Brain microvascular endothelial cell (primary cell): ENCODE measurements around the gene NFIB.

Experiments used
- DNase-seq: peaks from one replicate; pipeline ENCODE4 v3.0.0-alpha.2; 2020
- H3K27ac ChIP-seq: fragments of 250-450 bp; sonication (Bioruptor Pico); 2 replicates; pipeline ENCODE4 v1.5.1; 2020; ENCODE audit warnings: mild to moderate bottlenecking, moderate library complexity
- H3K27me3 ChIP-seq: fragments of 250-450 bp; sonication (Bioruptor Pico); replicated peaks from 2 replicates; pipeline ENCODE4 v1.5.1; 2020; ENCODE audit warnings: mild to moderate bottlenecking
- H3K36me3 ChIP-seq: fragments of 250-450 bp; sonication (Bioruptor Pico); replicated peaks from 2 replicates; pipeline ENCODE4 v1.5.1; 2020; ENCODE audit warnings: mild to moderate bottlenecking
- H3K4me3 ChIP-seq: 2 replicates; pipeline ENCODE4 v1.5.1; 2011; ENCODE audit warnings: low read depth, mild to moderate bottlenecking, control low read depth, low read length, moderate library complexity
- in situ Hi-C: cut with HindIII; loops from 2 replicates; pipeline ENCODE4 v1.10.0; 2017; ENCODE audit warnings: low sequenced_read_pairs, low pct_ligation_motif_present
- TF ChIP-seq, protein P1 (sequence below): IDR thresholded peaks from 2 replicates; pipeline ENCODE4 v1.5.1; 2011; ENCODE audit warnings: low read depth, mild to moderate bottlenecking, moderate library complexity, low read length, control low read depth, inconsistent platforms; ENCODE audit errors: missing control alignments

NFIB gene

DNA sequence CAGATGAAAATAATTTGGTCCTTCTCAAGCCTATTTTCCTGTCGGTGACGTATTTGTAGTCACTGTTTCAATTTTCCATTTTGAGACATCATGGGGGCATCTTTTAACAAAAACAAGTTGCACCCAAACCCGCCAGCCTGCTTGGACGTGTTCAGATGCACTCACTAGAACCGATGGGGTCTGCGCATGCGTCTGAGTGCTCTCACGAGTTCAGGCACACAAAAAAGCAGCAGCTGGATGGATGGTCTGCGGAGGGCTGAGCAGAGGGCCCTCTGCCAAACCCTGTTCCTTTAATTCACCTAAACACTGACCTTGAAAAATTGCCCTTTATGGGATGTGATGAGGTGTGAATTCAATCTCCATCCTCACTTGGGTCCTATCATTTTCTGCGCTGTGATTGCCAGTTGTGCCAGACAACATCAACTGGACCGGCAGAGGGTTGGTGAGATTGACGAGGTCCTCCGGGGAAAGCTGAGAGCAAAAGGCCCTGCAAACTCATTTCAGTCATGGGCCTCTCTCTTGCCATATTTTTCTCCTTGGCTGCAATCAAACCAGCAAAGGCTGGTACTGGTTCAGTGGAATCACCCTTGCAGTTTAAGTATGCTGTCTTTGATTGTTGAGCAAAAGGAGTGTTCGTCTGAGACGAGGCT, 251.9 kb downstream of the NFIB start:
- Histone ChIP-seq H3K36me3 (no peaks in the 10 kb centered on the region), H3K4me3 (no peak overlapping the region), H3K27ac (no peak overlapping the region), H3K27me3 (no peaks in the 10 kb centered on the region)
- TF ChIP-seq, protein P1, sequence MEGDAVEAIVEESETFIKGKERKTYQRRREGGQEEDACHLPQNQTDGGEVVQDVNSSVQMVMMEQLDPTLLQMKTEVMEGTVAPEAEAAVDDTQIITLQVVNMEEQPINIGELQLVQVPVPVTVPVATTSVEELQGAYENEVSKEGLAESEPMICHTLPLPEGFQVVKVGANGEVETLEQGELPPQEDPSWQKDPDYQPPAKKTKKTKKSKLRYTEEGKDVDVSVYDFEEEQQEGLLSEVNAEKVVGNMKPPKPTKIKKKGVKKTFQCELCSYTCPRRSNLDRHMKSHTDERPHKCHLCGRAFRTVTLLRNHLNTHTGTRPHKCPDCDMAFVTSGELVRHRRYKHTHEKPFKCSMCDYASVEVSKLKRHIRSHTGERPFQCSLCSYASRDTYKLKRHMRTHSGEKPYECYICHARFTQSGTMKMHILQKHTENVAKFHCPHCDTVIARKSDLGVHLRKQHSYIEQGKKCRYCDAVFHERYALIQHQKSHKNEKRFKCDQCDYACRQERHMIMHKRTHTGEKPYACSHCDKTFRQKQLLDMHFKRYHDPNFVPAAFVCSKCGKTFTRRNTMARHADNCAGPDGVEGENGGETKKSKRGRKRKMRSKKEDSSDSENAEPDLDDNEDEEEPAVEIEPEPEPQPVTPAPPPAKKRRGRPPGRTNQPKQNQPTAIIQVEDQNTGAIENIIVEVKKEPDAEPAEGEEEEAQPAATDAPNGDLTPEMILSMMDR = no peak
- DNase-seq = no peak
- in situ Hi-C loops = no loop called here

DNA sequence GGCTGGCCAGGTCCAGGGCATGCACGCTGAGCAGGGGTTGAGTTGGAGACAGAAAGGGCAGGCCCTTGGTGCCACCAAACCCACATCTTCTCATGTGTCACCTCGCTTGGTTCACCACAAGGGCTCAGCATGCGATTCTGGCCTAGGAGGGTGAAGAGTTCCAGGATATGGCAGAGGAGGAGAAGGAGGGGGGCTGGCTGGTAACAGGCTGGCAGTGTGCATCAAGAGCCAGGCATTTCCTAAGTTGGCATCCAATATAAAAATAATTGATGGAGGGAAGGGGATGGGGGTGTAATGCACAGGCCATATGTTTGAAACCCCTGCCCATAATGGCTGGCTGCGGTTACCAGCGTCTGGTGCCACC, 255.6 kb downstream of the NFIB start:
- in situ Hi-C loops = no loop called here
- H3K27ac ChIP-seq = no peak overlapping the region
- no peak overlapping the region for H3K4me3 ChIP-seq
- TF ChIP-seq, protein P1 = no peak
- H3K36me3 ChIP-seq = no peaks in the 10 kb centered on the region
- no peaks in the 10 kb centered on the region for H3K27me3 ChIP-seq
- DNase-seq = no peak

DNA sequence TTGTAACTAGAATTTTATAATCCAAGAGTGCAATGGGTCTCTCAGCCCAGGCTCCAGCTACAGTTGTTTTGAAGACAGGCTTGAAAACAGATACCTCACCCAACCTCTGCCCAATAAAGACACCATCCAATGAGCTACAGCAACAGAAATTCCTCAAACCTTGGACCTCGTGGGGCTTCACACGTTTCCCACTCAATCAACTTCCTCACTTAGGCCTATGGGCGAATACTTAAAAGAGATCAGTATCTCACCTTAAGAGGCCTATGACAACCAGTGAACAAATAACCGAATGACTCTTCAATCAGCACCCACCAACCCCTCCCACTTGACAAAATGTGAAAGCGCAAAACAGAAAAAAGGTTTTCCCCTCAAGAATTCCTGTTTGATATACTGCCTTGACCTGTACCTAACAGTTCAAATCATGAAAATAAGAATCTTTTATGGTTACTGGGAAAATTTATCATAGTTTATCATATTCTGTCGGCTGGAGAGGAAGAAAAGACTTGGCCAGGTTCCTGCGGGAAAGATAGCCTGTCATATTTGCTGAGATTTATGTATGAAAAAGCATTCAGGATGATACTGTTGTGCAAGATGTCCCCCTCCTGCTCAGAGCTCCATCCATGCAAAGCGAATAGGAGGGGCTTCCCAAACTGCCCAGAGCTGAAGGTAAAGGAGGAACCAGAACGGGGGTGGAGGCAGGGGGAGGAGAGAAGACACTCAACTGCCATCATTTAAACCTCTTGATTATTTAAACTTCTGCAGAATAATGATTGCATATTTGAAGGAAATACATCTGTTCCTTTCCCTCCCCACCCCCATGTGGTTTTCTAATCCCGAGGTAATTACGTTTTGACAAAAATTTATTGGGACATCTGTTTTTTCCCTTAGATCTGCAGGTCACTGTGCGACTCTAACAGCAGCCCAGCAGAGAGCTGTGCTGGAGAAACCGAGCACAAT, 256.3 kb downstream of the NFIB start:
- H3K27ac ChIP-seq = no peak overlapping the region
- no peaks in the 10 kb centered on the region for H3K36me3 ChIP-seq
- TF ChIP-seq, protein P1 = no peak
- no peaks in the 10 kb centered on the region for H3K27me3 ChIP-seq
- H3K4me3 ChIP-seq = no peak overlapping the region
- no peak for DNase-seq
- in situ Hi-C loops = no loop called here

DNA sequence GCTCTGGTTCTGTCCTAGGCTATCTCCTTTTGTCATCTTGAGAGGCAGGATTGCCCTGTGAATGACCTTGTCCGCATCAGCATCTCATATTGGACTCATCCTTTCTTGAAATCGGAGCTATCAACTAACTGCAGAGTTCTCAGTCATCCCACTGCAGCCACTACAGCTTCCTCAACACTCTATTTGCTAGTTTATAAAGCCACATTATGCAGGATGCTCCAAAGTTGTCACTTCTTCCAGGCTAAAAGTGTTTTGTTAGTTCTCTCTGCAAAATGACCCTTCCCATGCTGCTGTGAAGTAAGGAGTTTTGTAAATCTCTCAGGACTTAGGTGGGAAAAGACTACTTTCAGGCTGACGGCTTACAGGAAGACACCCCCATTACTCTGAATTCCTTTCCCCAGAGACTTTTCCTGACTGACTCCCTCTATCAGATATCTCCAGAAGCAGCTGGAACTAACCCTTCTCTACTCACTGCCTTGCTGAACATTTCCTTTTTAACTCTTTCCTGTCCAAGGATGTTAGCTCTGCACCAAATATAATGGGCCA, 257.6 kb downstream of the NFIB start:
- DNase-seq = peak; percentile 61
- in situ Hi-C loops = no loop called here
- Histone ChIP-seq H3K27ac (peak overlapping the region; percentile 27), H3K27me3 (no peaks in the 10 kb centered on the region), H3K4me3 (no peak overlapping the region), H3K36me3 (no peaks in the 10 kb centered on the region)
- TF ChIP-seq, protein P1 = no peak

DNA sequence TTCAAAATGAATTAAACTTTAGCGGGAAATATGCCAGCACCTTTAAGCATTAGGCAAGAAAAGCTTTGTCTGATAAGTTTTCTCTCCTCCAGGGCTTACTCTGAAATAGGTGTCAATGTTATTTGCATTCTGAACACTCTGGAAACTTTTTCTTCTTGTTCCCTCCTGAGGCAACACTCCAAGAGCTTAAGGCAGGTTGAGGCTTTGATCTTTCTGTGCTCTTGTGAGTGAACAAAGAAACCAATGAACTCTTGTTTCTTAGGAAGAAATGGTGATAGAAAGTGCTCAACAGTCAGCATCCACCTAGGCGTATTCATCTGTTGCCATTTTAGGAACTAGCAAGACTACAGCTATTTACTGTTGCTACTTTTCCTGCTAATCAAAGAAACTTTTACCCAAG, 259.8 kb downstream of the NFIB start:
- no peaks in the 10 kb centered on the region for H3K36me3 ChIP-seq
- TF ChIP-seq, protein P1 = no peak
- no peaks in the 10 kb centered on the region for H3K27me3 ChIP-seq
- no peak overlapping the region for H3K4me3 ChIP-seq
- DNase-seq = no peak
- in situ Hi-C loops = no loop called here
- no peak overlapping the region for H3K27ac ChIP-seq
